Small intestine (tissue), 7 donors: ENCODE results near the gene CCDC106. TPM values are rescaled to one million over a fixed set of nuclear protein-coding genes. Genes with fewer than 3 reads are reported as not detected.

Experiments
- DNase-seq, 2 donors: peaks; one replicate each; pipeline versions ENCODE4 v3.0.0 to v3.0.0-alpha.2; 2013
- FAIRE-seq: peaks from 2 replicates; lab custom pipeline; 2012; peaks lifted over from hg19 to GRCh38; lab: Jason Lieb, UNC
- H3K27ac ChIP-seq, 3 donors: one replicate each; pipeline ENCODE4 v1.5.1; 2013; ENCODE audit warnings: low read length in 2 of 3, mild to moderate bottlenecking in 2 of 3, control low read depth in 1 of 3, inconsistent platforms in 1 of 3, low read depth in 1 of 3, moderate library complexity in 1 of 3
- H3K27me3 ChIP-seq, 3 donors: one replicate each; pipeline ENCODE4 v1.6.1; 2013; ENCODE audit warnings: low read length in 3 of 3, inconsistent platforms in 1 of 3; ENCODE audit not compliant: control insufficient read depth in 3 of 3, insufficient read depth in 3 of 3
- H3K36me3 ChIP-seq, 3 donors: one replicate each; pipeline ENCODE4 v1.6.1; 2013; ENCODE audit warnings: low read length in 3 of 3, inconsistent platforms in 1 of 3, low read depth in 1 of 3, mild to moderate bottlenecking in 1 of 3, moderate library complexity in 1 of 3; ENCODE audit not compliant: control insufficient read depth in 3 of 3, insufficient read depth in 2 of 3
- H3K4me1 ChIP-seq, 3 donors: one replicate each; pipeline ENCODE4 v1.6.1; 2013; ENCODE audit warnings: low read length in 2 of 3, inconsistent platforms in 1 of 3, low read depth in 1 of 3, mild to moderate bottlenecking in 1 of 3, moderate library complexity in 1 of 3; ENCODE audit not compliant: control insufficient read depth in 3 of 3, insufficient read depth in 2 of 3
- H3K4me3 ChIP-seq, 3 donors: one replicate each; pipeline ENCODE4 v1.5.1; 2013; ENCODE audit warnings: low read length in 3 of 3, control low read depth in 1 of 3, inconsistent platforms in 1 of 3, low read depth in 1 of 3, mild to moderate bottlenecking in 1 of 3, moderate library complexity in 1 of 3
- H3K9me3 ChIP-seq, 2 donors: one replicate each; pipeline ENCODE4 v1.6.1; 2013; ENCODE audit warnings: low read depth in 1 of 2, low read length in 1 of 2; ENCODE audit not compliant: control insufficient read depth in 2 of 2, insufficient read depth in 1 of 2
- WGBS, 3 donors: extraction: QIAGEN DNeasy Blood & Tissue Kit; methylation state at CpG; one replicate each; pipeline ENCODE4 v1.1.7; 2013; 5-methylcytosine and 5-hydroxymethylcytosine counted together
- polyA plus RNA-seq, 4 donors: library from polyadenylated mRNA; stranded (reverse) in 3 of 4; unstranded in 1 of 4; fragments of 200-250 nt in 3 of 4; fragments of 120-200 nt in 1 of 4; gene quantifications; one replicate each; pipeline versions ENCODE4 v1.2.1 to v1.2.3, GENCODE V29; 2013
- donor health status: healthy with polysubstance abuse.
- donor health status: control.
- donor health status: control.
- donor health status: Bipolar disorder and iron deficiency.
- donor health status: healthy.

CCDC106 gene
- polyA plus RNA-seq, 4 donors, result 2.5 to 12.1 (median 5.6) TPM

- peaks cover 0 to 44% (median 2%) of the 10 kb centered on the region in 3 donors for H3K36me3 ChIP-seq
- H3K27me3 ChIP-seq, result no peaks in the 10 kb centered on the region
- WGBS, 3 donors, result 92 to 96% (median 95%) methylated on average over 5 of the region's 5 CpGs
- no peak for FAIRE-seq
- H3K9me3 ChIP-seq, result no peaks in the 10 kb centered on the region
- H3K4me3 ChIP-seq, result no peak overlapping the region
- DNase-seq, result no peak
- peaks cover 0 to 10% (median 0%) of the 10 kb centered on the region in 3 donors for H3K4me1 ChIP-seq
- no peak overlapping the region for H3K27ac ChIP-seq
Observed at GRCh38 chr19:55609326-55609725, 38.7 kb upstream of the CCDC106 start.

- H3K4me1 ChIP-seq, result peaks cover 0 to 6% (median 0%) of the 10 kb centered on the region in 3 donors
- H3K27me3 ChIP-seq, result no peaks in the 10 kb centered on the region
- H3K36me3 ChIP-seq, result peaks cover 2 to 56% (median 9%) of the 10 kb centered on the region in 3 donors
- no peaks in the 10 kb centered on the region for H3K9me3 ChIP-seq
- DNase-seq, result no peak
- 77 to 82% (median 81%) methylated on average over 15 of the region's 15 CpGs for WGBS, 3 donors
- no peak overlapping the region for H3K27ac ChIP-seq
- no peak for FAIRE-seq
- no peak overlapping the region for H3K4me3 ChIP-seq
Observed at GRCh38 chr19:55611300-55611982, 36.6 kb upstream of the CCDC106 start.

GRCh38 chr19:55611983-55612645 is 35.9 kb upstream of the CCDC106 start:
- Histone ChIP-seq H3K4me1 (no peaks in the 10 kb centered on the region), H3K4me3 (no peak overlapping the region), H3K36me3 (peaks cover 3 to 58% (median 11%) of the 10 kb centered on the region in 3 donors), H3K9me3 (no peaks in the 10 kb centered on the region), H3K27me3 (no peaks in the 10 kb centered on the region), H3K27ac (no peak overlapping the region)
- WGBS, 3 donors, result 83 to 93% (median 84%) methylated on average over 3 of the region's 3 CpGs
- DNase-seq (no peak), FAIRE-seq (no peak)

- Histone ChIP-seq H3K4me3 (no peak overlapping the region), H3K27me3 (no peaks in the 10 kb centered on the region), H3K4me1 (no peaks in the 10 kb centered on the region), H3K9me3 (no peaks in the 10 kb centered on the region), H3K27ac (no peak overlapping the region), H3K36me3 (peaks cover 3 to 59% (median 11%) of the 10 kb centered on the region in 3 donors)
- WGBS, 3 donors, result 94 to 97% (median 95%) methylated on average over 22 to 27 of the region's 27 CpGs
- DNase-seq (no peak), FAIRE-seq (no peak)
Observed at GRCh38 chr19:55613396-55613795, 34.6 kb upstream of the CCDC106 start.

GRCh38 chr19:55613930-55614710 is 33.9 kb upstream of the CCDC106 start:
- WGBS, 3 donors, result 95 to 96% (median 96%) methylated on average over 50 to 75 of the region's 75 CpGs
- H3K4me3 ChIP-seq, result no peak overlapping the region
- H3K27ac ChIP-seq, result no peak overlapping the region
- no peak for DNase-seq
- FAIRE-seq, result no peak
- peaks cover 3 to 56% (median 11%) of the 10 kb centered on the region in 3 donors for H3K36me3 ChIP-seq
- no peaks in the 10 kb centered on the region for H3K9me3 ChIP-seq
- no peaks in the 10 kb centered on the region for H3K27me3 ChIP-seq
- no peaks in the 10 kb centered on the region for H3K4me1 ChIP-seq

- peaks cover 3 to 54% (median 11%) of the 10 kb centered on the region in 3 donors for H3K36me3 ChIP-seq
- H3K9me3 ChIP-seq, result no peaks in the 10 kb centered on the region
- no peak overlapping the region for H3K27ac ChIP-seq
- H3K27me3 ChIP-seq, result no peaks in the 10 kb centered on the region
- no peak for FAIRE-seq
- no peaks in the 10 kb centered on the region for H3K4me1 ChIP-seq
- no peak for DNase-seq
- 97 to 98% (median 98%) methylated on average over 72 to 98 of the region's 98 CpGs for WGBS, 3 donors
- no peak overlapping the region for H3K4me3 ChIP-seq
Observed at GRCh38 chr19:55614711-55615542, 33.1 kb upstream of the CCDC106 start.

GRCh38 chr19:55615543-55616394 is 32.2 kb upstream of the CCDC106 start:
- Histone ChIP-seq H3K9me3 (no peaks in the 10 kb centered on the region), H3K27me3 (no peaks in the 10 kb centered on the region), H3K27ac (no peak overlapping the region), H3K4me1 (no peaks in the 10 kb centered on the region), H3K36me3 (peaks cover 3 to 54% (median 11%) of the 10 kb centered on the region in 3 donors), H3K4me3 (no peak overlapping the region)
- WGBS, 3 donors, result 97 to 98% (median 98%) methylated on average over 74 to 88 of the region's 88 CpGs
- FAIRE-seq, result no peak
- DNase-seq, result no peak
